SHP77 treated with DMSO at 0.1 percent for 48 hours (cell line): Measurements from ENCODE around the gene TYR.
"Not testable (repeated sequence)": the region's sequence is repeated elsewhere in the genome, so short reads cannot be mapped to it uniquely, and the experiment has no call there.

Source experiments
- DNase-seq: peaks from one replicate; lab custom pipeline; 2025; lab: John Stamatoyannopoulos, UW

Gene TYR

DNA sequence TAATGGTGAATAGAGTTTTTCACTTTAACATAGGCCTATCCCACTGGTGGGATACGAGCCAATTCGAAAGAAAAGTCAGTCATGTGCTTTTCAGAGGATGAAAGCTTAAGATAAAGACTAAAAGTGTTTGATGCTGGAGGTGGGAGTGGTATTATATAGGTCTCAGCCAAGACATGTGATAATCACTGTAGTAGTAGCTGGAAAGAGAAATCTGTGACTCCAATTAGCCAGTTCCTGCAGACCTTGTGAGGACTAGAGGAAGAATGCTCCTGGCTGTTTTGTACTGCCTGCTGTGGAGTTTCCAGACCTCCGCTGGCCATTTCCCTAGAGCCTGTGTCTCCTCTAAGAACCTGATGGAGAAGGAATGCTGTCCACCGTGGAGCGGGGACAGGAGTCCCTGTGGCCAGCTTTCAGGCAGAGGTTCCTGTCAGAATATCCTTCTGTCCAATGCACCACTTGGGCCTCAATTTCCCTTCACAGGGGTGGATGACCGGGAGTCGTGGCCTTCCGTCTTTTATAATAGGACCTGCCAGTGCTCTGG is at the start of gene TYR:
Gene TYR (plus strand): TSS at position 185 of the 541 bp plus-strand sequence. CDS start 79 bp downstream, at position 264.
- DNase-seq, result no peak

DNA sequence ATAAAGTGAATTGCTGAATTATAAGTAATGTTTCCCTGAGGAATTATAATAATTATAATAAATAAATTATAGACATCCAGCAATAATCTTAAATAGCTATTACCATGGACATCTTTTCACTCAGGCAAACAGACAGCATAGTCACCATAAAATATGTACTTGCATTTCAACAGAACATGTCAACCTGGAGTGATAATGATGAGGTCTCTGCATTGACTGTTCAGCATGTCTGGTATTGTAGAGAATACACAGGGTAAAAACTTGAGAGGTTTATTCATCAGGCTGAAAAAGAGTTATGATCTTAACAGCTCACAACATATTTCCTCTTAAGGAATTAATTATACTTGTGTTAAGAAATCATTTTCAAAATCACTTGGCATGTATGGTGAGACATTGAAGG is 41.1 kb upstream of the TYR start:
- no peak for DNase-seq

DNA sequence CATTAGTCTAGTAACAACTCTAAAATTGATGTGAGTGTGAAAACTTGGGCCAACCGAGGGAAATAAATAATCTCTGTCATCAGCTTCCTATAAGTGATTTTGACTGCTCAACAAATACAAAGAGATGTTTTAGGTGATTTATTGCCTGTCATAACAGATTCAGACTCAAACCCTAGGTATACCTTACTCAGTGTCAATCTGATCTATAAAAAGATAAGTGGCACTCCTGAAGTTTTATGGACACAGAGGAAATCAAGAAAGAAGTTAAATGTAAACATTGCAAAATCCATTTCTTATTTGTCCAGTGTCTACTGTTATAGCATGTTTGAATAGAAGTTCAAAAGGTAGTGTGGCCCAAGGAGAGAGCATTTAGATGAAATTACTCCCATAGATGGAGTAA is 30.4 kb upstream of the TYR start:
- no peak for DNase-seq

DNA sequence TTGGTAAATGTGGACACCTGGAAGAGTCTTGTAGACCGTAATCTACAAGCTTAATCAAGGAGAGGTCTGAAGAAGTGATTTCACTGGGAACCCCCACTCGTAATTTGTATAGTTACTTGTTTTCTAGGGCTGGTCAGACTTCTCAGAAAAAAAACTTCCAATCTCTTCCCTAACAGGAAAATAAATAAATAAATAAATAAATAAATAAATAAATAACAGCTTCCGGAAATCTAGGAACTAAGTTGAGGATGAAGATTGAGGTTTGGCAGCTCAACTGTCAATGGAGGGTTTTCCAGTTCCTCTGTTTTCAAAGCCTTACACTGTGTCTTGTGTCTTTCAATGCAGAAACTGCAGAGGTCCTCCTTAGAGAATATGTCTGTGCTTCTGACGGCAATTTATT is 17.7 kb upstream of the TYR start:
- DNase-seq, result no peak

DNA sequence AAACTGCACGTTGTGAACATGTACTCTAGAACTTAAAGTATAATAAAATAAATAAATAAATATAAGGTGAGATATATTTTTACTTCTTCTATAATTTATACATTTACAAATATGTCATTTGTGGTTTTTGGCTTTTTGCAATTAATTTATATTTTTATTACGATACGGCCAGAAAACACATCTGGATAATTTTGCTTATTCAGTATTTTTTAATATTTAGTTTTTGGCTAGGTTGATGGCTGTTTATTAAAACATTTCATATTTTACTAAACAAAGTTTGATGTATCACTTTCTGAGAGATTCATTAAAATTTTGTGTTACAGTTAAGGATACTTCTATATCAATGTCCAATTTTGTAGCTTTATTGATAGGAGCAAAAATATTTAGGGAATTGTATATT is 15.7 kb upstream of the TYR start:
- no peak for DNase-seq

DNA sequence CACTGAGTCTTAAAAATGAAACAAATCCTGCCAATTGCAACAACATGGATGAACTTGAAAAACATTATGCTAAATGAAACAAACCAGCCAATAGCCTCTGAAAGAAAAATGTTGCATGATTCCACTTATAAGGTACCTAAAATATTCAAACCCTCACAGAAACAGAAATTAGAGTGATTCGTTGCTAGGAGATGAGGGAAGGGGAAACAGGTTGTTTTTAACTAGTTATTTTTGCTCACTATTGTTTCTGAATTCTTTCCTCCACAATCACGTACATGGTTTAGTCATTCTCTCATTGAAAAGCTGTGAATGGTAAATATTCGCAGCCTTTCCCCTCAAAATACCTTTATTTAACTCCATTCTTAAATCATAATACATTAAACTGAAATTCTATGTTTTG is 14.0 kb upstream of the TYR start:
- no peak for DNase-seq

DNA sequence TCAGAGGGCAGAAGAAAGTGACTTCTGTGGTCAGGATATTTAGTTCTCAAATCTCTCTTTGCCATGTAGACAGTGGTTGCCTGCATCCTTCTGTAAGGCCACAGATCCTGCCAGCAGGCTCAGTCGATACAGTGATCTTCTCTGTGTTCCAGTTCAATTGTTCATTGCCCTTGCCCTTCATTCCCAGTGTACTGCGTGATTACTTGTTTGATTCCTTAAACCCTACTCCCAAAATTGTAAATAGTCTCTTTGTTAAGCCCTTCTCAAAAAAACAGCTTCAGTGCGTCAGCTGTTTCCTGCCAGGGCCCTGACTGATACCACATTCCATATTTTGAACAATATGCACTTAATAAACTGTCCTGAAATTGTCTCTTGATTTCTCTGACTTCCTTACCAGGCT is 9.3 kb upstream of the TYR start:
- DNase-seq, result no peak

DNA sequence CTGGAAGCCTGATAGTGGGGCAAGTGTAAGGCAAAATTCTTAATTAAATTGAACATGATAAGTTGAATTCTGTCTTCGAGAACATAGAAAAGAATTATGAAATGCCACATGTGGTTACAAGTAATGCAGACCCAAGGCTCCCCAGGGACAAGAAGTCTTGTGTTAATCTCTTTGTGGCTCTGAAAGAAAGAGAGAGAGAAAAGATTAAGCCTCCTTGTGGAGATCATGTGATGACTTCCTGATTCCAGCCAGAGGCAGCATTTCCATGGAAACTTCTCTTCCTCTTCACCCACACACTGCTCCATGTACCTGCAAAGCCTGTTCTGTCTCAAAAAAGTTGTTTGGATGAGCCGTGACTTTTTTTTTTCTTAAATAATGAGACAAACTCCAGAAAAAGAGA is 1.9 kb upstream of the TYR start:
- DNase-seq, result no peak

DNA sequence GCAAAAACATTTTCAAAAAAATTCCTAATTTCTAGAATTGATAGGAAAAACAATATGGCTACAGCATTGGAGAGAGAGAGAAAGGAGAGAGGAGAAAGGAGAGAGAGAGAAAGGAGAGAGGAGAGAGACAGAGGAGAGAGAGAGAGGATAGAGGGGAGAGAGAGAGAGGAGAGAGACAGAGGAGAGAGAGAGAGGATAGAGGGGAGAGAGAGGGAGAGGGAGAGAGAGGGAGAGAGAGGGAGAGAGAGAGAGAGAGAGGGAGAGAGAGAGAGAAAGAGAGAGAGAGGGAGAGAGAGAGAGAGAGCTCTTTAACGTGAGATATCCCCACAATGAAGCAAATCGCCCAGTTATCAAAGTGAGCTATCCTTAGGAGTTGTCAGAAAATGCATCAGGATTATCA is 737 bp upstream of the TYR start:
- no peak for DNase-seq

DNA sequence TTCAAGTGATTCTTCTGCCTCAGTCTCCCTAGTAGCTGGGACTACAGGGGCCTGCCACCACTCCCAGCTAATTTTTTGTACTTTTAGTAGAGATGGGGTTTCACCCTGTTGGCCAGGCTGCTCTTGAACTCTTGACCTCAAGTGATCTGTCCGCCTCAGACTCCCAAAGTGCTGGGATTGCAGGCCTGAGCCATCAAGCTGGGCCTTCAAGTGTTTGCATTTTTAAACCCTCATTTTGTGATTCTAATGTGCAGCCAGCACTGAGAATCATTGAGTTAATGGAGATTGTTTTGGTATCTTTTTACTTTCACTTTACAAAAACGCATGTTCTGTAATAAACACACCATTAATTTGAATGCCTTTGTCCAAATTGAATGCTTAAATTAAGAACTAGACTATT is 3.4 kb downstream of the TYR start:
- no peak for DNase-seq

DNA sequence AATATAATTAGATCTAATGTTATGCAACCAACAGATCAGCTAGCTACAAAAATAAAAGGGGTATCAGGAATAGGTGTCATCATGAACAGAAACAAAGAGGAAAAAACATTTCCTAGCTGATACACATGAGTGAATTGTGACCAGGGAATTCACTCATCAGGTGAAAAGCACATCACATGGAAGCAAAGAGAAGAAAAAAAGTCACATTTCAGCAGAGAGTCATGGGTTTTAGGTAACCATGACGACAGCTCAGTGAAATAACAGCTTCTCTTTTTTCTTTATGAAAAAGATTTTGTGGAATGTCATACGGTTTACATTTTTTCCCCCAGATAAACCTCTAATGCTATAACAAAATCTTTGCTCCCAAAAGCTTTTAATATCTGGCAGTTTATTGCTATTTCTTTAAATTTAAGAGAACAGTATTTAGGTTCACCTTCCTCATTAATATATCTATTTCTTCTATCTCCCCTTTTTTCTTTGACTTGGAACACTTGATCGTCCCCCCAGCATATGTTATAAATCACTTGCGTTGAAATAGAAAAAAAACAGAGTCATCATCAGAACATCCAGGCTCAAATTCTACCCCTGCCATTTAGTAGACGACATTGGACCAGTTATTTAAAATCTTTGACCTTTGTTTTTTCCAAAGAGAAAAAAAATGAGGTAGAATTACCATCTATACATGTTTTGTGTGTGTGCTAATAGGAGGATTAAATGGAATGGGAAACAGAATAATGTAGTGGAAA is 5.3 kb downstream of the TYR start:
- DNase-seq, result no peak

DNA sequence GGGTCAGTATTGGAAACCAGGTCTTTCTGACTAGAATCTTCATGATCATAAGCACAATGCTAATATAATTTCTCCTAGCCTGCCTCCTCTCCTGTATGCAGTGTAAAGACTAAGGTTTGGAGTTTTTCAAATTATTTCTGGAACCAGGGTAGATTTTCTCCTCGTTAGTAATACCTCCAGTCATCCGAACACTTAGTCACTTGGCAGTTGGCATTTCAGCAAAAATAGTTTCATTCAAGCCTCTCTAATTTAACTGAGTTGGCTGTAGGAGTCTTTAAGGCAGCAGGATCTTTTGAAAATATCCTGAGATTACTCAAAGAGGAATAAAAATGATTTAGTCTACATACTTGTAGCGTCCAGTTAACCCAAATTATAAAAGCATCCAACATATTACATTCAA is 6.3 kb downstream of the TYR start:
- DNase-seq, result no peak

DNA sequence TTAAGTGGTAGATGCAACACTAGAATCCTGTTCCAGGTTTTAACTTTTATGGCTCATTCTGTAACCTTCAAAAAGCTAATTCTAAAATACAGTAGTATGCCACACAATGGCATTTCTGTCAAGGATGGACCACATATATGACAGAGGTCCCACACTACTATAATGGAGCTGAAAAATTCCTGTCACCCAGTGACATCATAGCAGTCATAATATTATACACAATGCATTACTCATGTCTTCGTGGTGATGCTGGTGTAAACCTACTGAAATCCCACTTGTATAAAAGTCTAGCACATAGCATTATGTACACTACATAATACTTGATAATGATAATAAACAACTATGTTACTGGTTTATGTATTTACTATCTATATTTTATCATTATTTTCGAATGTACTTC is 12.1 kb downstream of the TYR start:
- no peak for DNase-seq

DNA sequence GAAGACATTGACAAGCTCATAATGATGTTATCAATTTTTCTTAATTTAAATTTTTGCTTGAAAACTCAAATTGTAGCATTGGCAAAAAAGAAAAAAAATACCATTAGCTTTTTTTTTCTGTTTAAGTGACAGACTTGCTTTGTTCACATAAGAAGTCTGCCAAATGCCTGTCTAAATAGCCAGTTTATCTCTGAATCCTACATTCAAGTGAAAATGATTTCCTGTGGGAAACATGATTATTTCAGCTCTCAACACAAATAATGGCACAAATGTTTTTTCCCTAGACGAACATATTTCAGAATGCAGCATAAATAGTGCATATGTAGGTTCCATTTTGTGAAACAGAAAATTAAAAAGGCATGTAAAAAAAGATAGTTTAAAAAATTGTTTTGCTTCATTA is 23.5 kb downstream of the TYR start:
- no peak for DNase-seq

DNA sequence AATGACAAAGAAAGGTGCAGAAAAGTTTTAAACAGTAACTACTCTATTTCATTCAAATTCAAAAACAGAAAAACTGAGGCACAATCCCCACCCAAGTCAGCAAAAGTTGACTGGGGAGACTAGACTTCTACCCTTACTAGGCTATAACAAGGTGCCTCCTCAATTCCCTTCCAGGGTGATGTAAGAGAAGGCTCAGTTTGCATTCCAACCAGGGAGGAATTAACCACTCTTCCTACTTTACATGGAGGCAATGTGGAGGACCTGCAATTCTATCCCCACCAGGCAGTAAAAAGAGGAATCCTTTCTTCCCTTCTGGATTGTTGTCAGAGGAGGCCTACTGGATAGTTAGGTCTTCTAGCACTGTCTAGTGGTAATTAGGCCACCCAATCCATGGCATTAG is 26.1 kb downstream of the TYR start:
- no peak for DNase-seq

DNA sequence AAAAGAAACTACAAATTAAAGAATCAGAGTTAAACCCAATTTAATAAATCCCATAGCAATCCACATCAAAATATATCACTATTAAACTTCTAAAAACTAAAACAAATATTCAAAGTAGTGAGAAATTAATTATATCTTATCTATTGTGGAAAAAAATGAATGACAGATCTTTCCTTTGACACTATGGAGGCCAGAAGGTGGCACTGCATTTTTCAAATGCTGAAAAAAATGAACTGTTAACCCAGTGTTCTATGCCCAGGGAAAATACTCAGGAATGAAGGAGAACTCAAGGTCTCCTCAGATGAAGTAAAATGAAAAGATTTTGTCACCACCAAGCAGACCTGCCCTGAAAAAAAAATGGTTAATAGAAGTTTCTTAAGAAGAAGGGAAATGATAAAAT is 27.7 kb downstream of the TYR start:
- DNase-seq, result no peak

DNA sequence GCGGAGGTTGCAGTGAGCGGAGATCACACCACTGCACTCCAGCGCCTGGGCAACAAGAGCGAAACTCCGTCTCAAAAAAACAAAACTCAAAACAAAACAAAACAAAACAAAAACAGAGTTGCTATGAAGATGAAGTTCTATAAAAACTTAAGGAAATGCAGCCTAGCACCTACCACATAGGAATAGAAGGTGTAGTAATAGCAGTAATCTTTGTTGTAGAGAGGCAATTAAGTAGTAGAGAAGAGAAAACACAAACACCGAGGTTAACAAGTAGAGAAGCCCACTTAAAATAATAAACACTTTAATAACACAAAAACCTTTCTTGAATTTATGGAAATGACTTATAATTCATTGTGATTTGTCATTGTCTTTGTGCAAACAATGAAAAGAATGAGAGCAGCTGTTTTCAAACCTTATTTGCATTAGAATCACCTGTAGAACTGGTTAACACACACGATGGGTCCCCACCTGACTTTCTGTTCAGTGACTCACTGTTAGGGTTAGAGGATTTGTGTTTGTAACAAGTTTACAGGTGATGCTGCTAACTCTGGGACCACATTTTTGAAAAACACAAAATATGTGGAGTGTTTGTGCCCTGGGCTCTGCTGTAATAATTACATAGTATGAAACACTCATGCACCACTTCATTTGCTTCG is 43.1 kb downstream of the TYR start:
- no peak for DNase-seq

DNA sequence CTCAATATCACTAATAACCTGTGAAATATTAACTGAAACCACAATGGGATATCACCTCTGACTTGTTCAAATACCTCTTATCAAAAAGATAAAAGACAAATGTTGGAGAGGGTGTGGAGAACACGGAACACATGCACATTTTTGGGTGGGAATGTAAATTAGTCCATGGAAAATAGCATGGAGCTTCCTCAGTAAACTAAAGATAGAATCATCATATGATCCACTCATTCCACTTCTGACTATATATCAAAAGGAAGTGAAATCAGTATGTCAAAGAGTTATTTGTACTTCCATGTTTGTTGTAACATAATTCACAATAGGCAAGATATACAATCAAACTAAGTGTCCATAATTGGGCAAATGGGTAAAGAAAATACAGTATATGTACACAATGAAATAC is 57.4 kb downstream of the TYR start:
- no peak for DNase-seq

DNA sequence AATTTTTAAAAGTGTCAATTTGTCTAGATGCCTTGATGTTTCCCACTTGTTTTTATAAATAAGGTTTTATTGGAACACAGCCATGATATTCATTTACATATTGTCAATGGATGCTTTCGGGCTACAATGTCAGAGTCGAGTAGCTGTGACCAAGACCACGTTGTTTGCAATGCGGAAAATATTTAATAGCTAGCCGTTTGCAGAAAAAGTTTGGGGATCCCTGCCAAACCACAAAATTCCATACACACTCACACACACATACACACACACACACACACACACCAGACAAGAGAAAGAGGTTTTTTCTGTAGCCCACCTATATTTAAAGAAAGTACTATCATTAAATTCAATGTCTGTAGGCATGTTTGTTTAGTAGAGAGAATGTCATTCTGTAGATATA is 58.3 kb downstream of the TYR start:
- no peak for DNase-seq

DNA sequence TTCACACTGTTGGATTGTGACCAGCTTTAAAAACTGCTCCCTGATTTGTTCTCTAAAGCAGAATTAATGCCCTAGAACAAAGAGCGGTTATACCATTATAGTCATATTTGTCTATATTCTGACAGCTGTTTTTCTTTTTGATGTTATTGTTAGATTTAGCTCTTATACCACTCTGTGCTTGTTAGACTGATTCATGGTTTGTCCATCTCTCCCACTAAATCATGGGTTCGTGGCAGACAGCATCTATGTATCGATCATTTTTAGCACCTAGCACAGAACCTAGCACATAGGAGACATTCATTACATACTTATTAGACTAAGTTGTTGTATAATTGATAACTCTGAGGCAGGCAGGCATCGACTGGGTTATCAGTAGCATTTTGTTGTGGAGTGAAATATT is 69.3 kb downstream of the TYR start:
- not testable (repeated sequence) for DNase-seq

DNA sequence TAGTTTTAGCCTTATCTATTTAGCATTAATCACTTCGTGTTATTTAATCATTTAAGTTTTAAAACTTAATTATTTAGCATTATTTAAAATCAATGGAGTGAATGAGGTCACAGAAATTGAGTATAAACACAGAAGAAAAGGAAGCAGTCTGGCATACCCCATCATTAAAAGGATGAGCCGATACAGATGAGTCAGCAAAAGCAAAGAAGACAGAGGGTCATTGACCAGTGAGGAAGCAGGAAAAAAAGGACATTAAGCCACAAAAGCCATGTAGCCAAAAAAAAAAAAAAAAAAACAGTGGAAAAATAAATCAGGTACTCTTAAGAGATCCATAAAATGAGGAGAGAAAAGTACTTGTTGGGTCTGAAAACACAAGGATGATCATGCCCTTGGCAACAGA is 71.5 kb downstream of the TYR start:
- DNase-seq, result no peak

DNA sequence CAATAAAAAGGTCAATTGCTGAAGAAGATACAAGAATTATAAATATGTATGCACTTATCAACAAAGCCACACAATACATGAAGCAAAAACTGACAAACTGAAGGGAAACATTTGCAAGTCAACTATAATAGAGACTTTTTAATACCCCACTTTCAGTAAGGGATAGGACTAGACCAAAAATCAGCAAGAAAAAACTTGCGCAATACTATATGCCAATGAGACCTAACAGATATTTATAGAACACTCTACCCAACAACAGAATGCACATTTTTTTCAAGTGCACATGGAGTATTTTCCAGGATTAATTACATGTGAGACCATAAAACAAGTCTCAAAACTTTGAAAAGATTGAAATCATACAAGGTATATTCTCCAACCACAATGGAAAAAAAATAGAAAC is 83.8 kb downstream of the TYR start:
- DNase-seq, result not testable (repeated sequence)

DNA sequence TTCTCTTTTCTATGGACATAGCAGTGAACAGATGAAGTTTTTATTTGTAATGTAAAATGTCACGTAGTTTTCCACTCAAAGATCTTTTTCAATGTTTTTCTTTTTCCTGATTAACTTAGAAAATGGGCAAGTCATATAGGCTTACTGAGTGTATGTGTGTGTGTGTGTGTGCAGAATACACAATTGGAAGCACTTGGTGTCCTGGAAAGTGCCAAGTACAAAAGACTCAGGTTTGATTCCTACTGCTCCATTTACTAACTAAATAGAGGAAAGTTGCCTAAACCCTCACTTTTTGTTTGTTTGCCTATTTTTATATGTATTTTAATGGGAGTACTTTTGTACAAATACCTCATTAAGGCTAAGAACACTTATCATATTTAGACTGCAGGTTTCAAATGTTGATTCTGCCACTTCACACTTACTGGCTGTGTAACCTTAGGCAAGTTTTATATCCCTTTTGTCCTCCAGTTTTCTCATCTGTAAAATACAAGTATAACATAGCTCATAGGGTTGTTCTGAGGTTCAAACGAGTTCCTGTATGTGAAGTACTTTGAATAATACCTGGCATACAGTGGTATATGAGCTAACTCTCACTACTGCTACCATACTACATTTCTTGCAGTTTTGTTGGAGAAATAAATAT is 90.1 kb downstream of the TYR start:
- no peak for DNase-seq
